Hepatocyte (in vitro differentiated cells): ENCODE data around the gene STMN1.

ENCODE experiments used
- CTCF ChIP-seq: fragments of 200-600 bp; sonication (generic); IDR thresholded peaks from 2 replicates; pipeline ENCODE4 v1.5.1; 2016; ENCODE audit warnings: antibody characterized with exemption, mild to moderate bottlenecking; ENCODE audit not compliant: poor library complexity
- EZH2 ChIP-seq: fragments of 200-600 bp; sonication (generic); IDR thresholded peaks from 2 replicates; pipeline ENCODE4 v1.6.1; 2016; ENCODE audit warnings: antibody characterized with exemption, mild to moderate bottlenecking, borderline replicate concordance
- EZH2phosphoT487 ChIP-seq: fragments of 200-600 bp; sonication (generic); IDR thresholded peaks from one replicate; pipeline ENCODE4 v1.6.1; 2018; ENCODE audit warnings: antibody characterized with exemption, mild to moderate bottlenecking, low read depth, moderate library complexity; ENCODE audit not compliant: unreplicated experiment, severe bottlenecking

DNA sequence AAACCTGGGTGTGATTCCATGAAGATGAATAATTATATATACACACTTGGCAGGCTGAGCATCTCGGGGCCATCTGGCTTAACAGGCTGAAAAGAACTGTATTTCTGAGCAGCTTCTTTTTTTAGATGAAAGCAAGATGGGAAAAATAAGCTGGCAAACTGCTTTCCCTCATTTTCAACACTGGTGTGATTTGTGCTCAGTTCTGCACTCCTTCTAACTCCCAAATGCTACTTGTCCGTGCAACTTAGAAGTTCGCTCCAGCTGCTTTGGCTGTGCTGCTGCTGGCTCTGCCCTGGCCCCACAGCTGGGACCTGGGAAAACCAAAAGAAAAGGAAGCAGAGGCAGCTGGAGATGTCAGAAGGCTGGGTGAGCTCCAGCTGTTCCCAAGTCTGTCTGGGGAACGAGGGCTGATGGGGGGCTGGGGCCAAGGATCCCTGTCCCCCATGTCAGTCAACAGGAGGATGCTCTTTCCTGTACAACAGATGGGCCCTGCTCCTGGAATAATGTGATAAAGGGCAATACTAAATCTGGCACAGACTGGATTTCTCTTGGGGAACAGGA is 46.7 kb upstream of the STMN1 start:
- TF ChIP-seq EZH2 (no peak), CTCF (no peak), EZH2phosphoT487 (no peak)
